ENCODE measurements around the gene CA4. TPM values are rescaled to one million over a fixed set of nuclear protein-coding genes. Genes with fewer than 3 reads are reported as not detected.
A peak's percentile ranks its signal among the peaks of the same experiment; 100 is the strongest.

Gene CA4
- total and polyA plus RNA-seq, 2 of the 8 experiments (the other 6 are each of a cell fraction or from before 2014, with no cell fraction given) = 3.6 to 4.2 TPM

DNA sequence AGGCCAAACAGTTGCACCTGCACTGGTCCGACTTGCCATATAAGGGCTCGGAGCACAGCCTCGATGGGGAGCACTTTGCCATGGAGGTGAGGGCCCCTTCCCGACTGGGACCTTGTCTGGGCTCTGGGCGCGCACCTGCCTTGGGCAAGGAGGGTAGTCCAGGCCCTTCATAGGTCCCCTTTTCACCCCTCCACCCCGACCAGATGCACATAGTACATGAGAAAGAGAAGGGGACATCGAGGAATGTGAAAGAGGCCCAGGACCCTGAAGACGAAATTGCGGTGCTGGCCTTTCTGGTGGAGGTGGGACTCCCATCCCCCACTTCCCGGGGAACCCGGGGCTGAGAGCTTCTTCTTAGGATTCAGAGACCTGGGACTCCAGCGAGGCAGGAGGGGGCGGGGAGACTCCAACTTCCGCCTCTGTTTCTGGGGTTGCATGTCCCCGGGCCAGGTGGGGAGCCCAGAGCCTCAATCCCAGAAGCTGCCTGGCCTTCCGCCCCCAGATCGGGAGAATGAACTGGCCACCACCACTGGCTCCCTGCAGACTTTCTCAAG is 7.8 kb downstream of the CA4 start:
- H3K79me2 ChIP-seq (ENCODE audit: control insufficient read depth in 1 of 2, insufficient read depth in 2 of 2, low read length in 2 of 2) = no peaks in the 10 kb centered on the region
- H3K14ac ChIP-seq (ENCODE audit: insufficient read length) = no peak overlapping the region
- peaks cover 8% of the 10 kb centered on the region; the same call in 1 of the 2 replicates for H3K23me2 ChIP-seq (ENCODE audit: low read depth, low read length)
- H3K4me2 ChIP-seq (ENCODE audit: insufficient read depth in 1 of 2, low read depth in 2 of 2, low read length in 2 of 2) = no peak overlapping the region; a peak in 1 of 4 replicates
- H2BK12ac ChIP-seq (ENCODE audit: low read depth, low read length) = peak overlapping the region; percentile 95; the same call in 1 of the 2 replicates
- peak overlapping the region; percentile 60; the same call in 1 of the 2 replicates for H2AK5ac ChIP-seq (ENCODE audit: low read depth, low read length)
- no peak overlapping the region for H3K56ac ChIP-seq (replicated peaks; ENCODE audit: insufficient read length, low read depth, low read length)
- H3K9me3 ChIP-seq (ENCODE audit: insufficient read depth in 2 of 2, low read depth in 1 of 2, low read length in 1 of 2) = no peaks in the 10 kb centered on the region
- H3K4me3 ChIP-seq (ENCODE audit: extremely low read depth in 1 of 4, insufficient read depth in 2 of 4, low read depth in 3 of 4, low read length in 4 of 4) = no peak overlapping the region
- H3K23ac ChIP-seq (ENCODE audit: insufficient read length) = no peak overlapping the region
- TF ChIP-seq POLR2AphosphoS5 (IDR thresholded peaks at IDR 0.05; ENCODE audit: low read depth, low read length) (no peak), SP1 (IDR thresholded peaks at IDR 0.05; ENCODE audit: low read depth, low read length) (no peak), HDAC2 (IDR thresholded peaks at IDR 0.05; ENCODE audit: borderline replicate concordance in 1 of 2, low read depth in 2 of 2, low read length in 2 of 2) (no peak), EZH2 (IDR thresholded peaks at IDR 0.05; ENCODE audit: low read depth, low read length, severe bottlenecking) (no peak), CHD1 (IDR thresholded peaks at IDR 0.05; ENCODE audit: low read depth, low read length) (no peak)
- peak overlapping the region; percentile 53 for H3K4ac ChIP-seq (replicated peaks; ENCODE audit: insufficient read length, low read depth, low read length)
- ChIA-PET POLR2A (ENCODE audit: partially characterized antibody) (interaction anchor here (0.9 to 2.0 kb wide), 4 partner anchors 9 to 235 kb away, joined by 3 to 5 read pairs (median 4); partner anchors contain the start of gene USP32), CTCF (ENCODE audit: partially characterized antibody) (interaction anchor here (0.5 to 9.0 kb wide), 3 partner anchors 13 to 99 kb away, joined by 3 to 148 read pairs (median 9); no protein-coding TSS in a partner anchor)
- no peak overlapping the region for H4K8ac ChIP-seq (ENCODE audit: extremely low read depth, insufficient read depth, low read length)
- H3K79me1 ChIP-seq (ENCODE audit: low read depth, low read length) = no peaks in the 10 kb centered on the region
- no peak overlapping the region; the same call in none of the 2 replicates for H3K18ac ChIP-seq (ENCODE audit: extremely low read depth, low read length)
- H3K9ac ChIP-seq (replicated peaks in 1 of 4; ENCODE audit: extremely low read depth in 1 of 4, low read depth in 3 of 4, low read length in 3 of 4) = no peak overlapping the region
- no peak overlapping the region for H2BK15ac ChIP-seq (ENCODE audit: low read length)
- DNase-seq (ENCODE audit: low read depth in 1 of 2, low spot score in 2 of 2) (peak in 1 of 2 experiments; percentile 51), FAIRE-seq (no peak)
- peak overlapping the region; percentile 29; the same call in 1 of the 2 replicates for H2BK20ac ChIP-seq (ENCODE audit: low read length)
- no peaks in the 10 kb centered on the region for H3K27me3 ChIP-seq (replicated peaks in 1 of 4; ENCODE audit: control insufficient read depth in 3 of 4, extremely low read depth in 1 of 4, insufficient read depth in 3 of 4, low read length in 3 of 4)
- peak overlapping the region; percentile 66 for H4K91ac ChIP-seq (replicated peaks; ENCODE audit: insufficient read length, low read length)
- no peaks in the 10 kb centered on the region for H3K36me3 ChIP-seq (ENCODE audit: control insufficient read depth in 2 of 4, insufficient read depth in 4 of 4, low read length in 3 of 4)
- peak overlapping the region; percentile 71; the same call in 1 of the 2 replicates for H2BK5ac ChIP-seq (ENCODE audit: low read depth, low read length)
- no peak overlapping the region for H2BK120ac ChIP-seq (replicated peaks; ENCODE audit: low read depth, low read length)
- H4K5ac ChIP-seq (ENCODE audit: insufficient read length, low read depth, low read length) = no peak overlapping the region
- H3K27ac ChIP-seq (ENCODE audit: low read depth, low read length) = no peak overlapping the region
- no peak overlapping the region for H2AFZ ChIP-seq (ENCODE audit: low read length)
- H3K4me1 ChIP-seq (replicated peaks in 1 of 4; ENCODE audit: control insufficient read depth in 3 of 4, insufficient read depth in 4 of 4, low read length in 3 of 4) = peaks cover 7 to 42% (median 28%) of the 10 kb centered on the region in 4 experiments
- peaks cover 0 to 3% of the 10 kb centered on the region in 2 experiments for H4K20me1 ChIP-seq (replicated peaks in 1 of 2; ENCODE audit: control insufficient read depth in 1 of 2, insufficient read depth in 2 of 2, low read length in 2 of 2)
- 87% methylated on average over 17 of the region's 18 CpGs; no CpG with 5 or more reads in 1 of the 2 experiments for WGBS, 2 experiments (ENCODE audit: extremely low coverage in 1 of 2, insufficient coverage in 1 of 2, insufficient read length in 1 of 2, insufficient replicate concordance in 2 of 2, low coverage in 1 of 2, low lambda C conversion rate in 2 of 2, missing lambda C conversion rate in 1 of 2)
